Measurements from ENCODE around the gene PIGS.

- TF ChIP-seq EZH2 (IDR thresholded peaks at IDR 0.05), result no peak
- TF ChIP-seq CTCF (IDR thresholded peaks at IDR 0.05), result no peak
- TF ChIP-seq EZH2phosphoT487 (IDR thresholded peaks at IDR 0.05), result no peak
Measured at GRCh38 chr17:28616281-28616680, 45.0 kb upstream of the PIGS start.
